Smooth muscle cell of the coronary artery (primary cell): Measurements from ENCODE around the gene ZDHHC16. TPM values are rescaled to one million over a fixed set of nuclear protein-coding genes. Genes with fewer than 3 reads are reported as not detected.

Experiments used
- total RNA-seq: library from RNA; depleted of rRNA; stranded (reverse); fragments of >200 nt; gene quantifications from 2 replicates; pipeline ENCODE4 v1.2.3, GENCODE V29; 2014; ENCODE audit warnings: low replicate concordance

ZDHHC16 gene
- total RNA-seq, result 31.9 and 36.7 TPM in 2 replicates

DNA sequence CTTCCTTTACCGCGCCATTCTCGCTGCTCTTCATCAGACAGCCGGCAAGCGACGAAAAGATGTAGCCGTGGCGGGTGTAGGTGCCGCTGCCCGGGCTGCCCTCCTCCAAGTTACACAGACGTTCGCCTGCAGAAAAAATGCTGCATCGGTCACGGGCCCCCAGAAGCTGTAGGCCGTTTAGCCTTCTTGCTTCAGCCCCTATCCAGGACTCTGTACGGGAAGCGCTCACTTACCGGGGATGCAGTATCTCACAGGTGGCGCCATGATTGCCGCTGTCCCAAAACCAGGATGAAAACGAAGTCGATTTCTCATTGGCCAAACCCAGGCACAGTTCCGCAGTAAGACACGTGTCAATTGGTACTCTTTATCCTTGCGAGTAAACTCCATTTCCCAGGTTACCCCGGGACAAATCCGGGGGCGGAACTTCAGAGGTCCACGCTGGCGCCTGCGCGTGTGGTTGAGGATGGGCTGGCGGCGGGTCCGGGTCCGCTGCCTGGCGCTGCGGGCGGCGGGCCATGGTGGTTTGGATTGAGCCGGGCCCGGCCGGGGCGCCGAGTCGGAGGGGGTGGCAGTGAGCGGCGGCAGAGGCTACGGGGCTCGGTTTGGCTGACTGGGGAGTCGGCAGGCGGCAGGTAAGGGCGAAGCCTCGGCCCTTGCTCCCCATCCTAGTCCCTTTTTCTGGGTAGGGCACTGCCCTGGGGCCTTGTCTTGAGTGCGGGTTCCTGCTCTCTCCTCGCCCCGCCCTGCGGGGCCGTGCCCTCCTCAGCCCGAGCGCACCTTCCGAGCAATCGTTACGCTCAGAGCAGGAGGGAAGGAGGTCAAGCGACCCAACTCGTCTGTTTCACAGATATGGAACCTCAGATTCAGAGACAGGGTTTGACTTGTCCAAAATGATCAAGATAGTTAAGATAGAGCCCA lies at the start of gene ZDHHC16, which contains the start of gene EXOSC1:
Gene ZDHHC16 (plus strand): TSS at position 454 of the 918 bp plus-strand sequence. CDS start 5,501 bp downstream, outside the sequence.
Gene EXOSC1 (minus strand): TSS at position 285 of the 918 bp plus-strand sequence. CDS start 21 bp downstream, at position 264.

GRCh38 chr10:97400665-97401454 lies 45.1 kb upstream of the ZDHHC16 start, which contains the start of gene RRP12:
Gene RRP12, minus strand, starts transcription at chr10:97401340. Its CDS starts 109 bp downstream, at chr10:97401231.

DNA sequence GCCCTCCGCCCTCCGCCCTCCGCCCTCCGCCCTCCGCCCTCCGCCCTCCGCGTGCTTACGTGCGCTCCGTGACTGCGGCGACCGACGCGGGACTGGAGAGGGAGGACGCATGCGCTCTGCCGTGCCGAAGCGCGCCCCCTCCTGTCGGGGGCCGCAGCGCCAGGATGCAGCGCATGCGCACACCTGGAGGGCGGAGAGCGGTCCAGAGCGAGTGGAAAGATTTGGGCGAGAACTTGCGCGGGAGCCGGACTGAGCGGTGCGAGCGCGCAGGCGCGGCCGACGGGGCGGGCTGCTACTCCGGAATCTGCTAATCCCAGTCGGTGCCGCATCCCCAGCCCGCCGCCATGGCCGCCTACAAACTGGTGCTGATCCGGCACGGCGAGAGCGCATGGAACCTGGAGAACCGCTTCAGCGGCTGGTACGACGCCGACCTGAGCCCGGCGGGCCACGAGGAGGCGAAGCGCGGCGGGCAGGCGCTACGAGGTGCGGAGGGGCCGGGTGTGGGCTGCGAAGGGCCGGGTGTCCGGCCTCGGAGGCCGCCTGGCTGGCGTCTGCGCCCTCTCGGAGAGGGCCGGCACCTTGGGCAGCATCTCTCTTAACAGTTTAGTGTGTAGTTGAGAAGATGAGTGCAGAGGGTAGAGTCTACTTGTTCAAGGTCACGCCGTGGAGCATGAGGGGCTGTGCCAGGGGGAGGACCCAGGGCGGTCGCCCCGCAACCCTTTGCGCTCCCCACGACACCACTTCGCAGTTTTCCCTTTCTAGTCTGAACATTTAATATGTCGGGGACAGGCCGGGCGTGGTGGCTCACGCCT lies 19.8 kb upstream of the ZDHHC16 start, which contains the start of gene PGAM1:
Gene PGAM1 (plus strand): TSS at position 228 of the 812 bp plus-strand sequence. CDS start 117 bp downstream, at position 345.

GRCh38 chr10:97498076-97498840 lies 52.3 kb downstream of the ZDHHC16 start, which contains the start of gene MMS19:
Gene MMS19, minus strand, starts transcription at chr10:97498422. Its CDS starts 38 bp downstream, at chr10:97498384.

DNA sequence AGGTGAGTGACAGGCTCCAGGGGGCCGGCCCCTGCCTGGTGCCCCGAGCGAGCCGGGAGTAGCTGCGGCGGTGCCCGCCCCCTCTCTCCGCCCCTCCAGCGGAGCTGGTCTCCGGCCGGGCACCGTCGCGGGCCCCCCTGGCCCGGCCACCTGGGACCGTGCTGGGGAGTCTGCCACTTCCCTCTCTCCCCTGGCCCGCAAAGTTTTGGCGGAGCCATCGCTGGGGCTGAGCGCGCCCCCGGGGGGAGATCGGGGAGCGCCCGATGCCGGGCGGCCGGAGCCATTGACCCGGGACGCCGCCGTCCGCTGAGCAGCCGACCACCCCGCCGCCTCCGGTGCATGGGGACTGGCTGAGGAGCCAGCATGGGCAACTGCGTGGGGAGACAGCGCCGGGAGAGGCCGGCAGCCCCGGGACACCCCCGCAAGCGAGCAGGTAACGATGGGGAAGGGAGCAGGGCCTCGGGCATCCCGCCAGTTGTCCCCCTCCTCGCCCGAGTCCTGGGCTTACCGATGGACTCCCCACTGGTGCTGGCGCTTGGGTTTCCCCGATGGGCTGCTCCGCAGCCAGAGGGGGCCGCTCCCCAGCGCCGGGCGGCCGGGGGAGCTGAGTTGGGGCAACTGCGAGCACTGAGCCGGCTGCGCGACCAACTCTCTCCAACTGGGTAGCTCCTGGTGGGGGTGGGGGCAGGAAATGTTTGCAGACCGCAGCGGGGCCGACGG lies 53.0 kb downstream of the ZDHHC16 start, which contains the start of gene UBTD1:
Gene UBTD1 (plus strand): TSS at position 84 of the 720 bp plus-strand sequence. CDS start 280 bp downstream, at position 364.

Other genes with a start within 250 kb of the ZDHHC16 start
- 4.8 and 4.9 TPM in 2 replicates for gene ARHGAP19, start 153.5 kb upstream of the ZDHHC16 start, total RNA-seq
- gene FRAT1, start 126.9 kb upstream of the ZDHHC16 start, total RNA-seq, result 0.83 and 1.1 TPM in 2 replicates
- gene FRAT2, start 111.4 kb upstream of the ZDHHC16 start, total RNA-seq, result 2.7 and 3.0 TPM in 2 replicates
- 11.0 and 12.5 TPM in 2 replicates for gene RRP12, start 44.8 kb upstream of the ZDHHC16 start, total RNA-seq
- 227 and 387 TPM in 2 replicates for gene PGAM1, start 20.0 kb upstream of the ZDHHC16 start, total RNA-seq
- 19.8 and 34.3 TPM in 2 replicates for gene EXOSC1, start 169 bp upstream of the ZDHHC16 start, total RNA-seq
- 36.6 and 49.8 TPM in 2 replicates for gene MMS19, start 52.2 kb downstream of the ZDHHC16 start, total RNA-seq
- gene UBTD1, start 52.7 kb downstream of the ZDHHC16 start, total RNA-seq, result 16.3 and 30.3 TPM in 2 replicates
- gene ANKRD2, start 126.6 kb downstream of the ZDHHC16 start, total RNA-seq, result 0.15 and 0.59 TPM in 2 replicates
- gene HOGA1, start 138.2 kb downstream of the ZDHHC16 start, total RNA-seq, result 0.75 and 0.94 TPM in 2 replicates
- 0.08 TPM in 1 of 2 replicates, not detected in the other for gene C10orf62, start 143.5 kb downstream of the ZDHHC16 start, total RNA-seq
- 4.2 and 8.1 TPM in 2 replicates for gene MORN4, start 187.3 kb downstream of the ZDHHC16 start, total RNA-seq
- gene PI4K2A, start 194.5 kb downstream of the ZDHHC16 start, total RNA-seq, result 11.7 and 16.9 TPM in 2 replicates
- gene AVPI1, start 241.1 kb downstream of the ZDHHC16 start, total RNA-seq, result 8.6 and 21.1 TPM in 2 replicates